Pancreas (tissue), 10 donors: Measurements from ENCODE around the gene TTC7B. TPM values are rescaled to one million over a fixed set of nuclear protein-coding genes. Genes with fewer than 3 reads are reported as not detected.

Experiments used
- ATAC-seq, 4 donors: fragments of 200-7000 bp; cut with Tn5 transposase; one replicate each; pipeline versions ENCODE4 v1.8.0 to v1.9.1; 2020; ENCODE audit warnings: mild to moderate bottlenecking in 4 of 4, moderate library complexity in 4 of 4
- DNase-seq, 6 donors: peaks; one replicate each; pipeline ENCODE4 v3.0.0-alpha.2; 2020
- FAIRE-seq: peaks from 2 replicates; lab custom pipeline; 2012; peaks lifted over from hg19 to GRCh38; lab: Jason Lieb, UNC
- H3K27ac ChIP-seq, 4 donors: fragments of 200-600 bp; sonication (generic); 1 replicate in 3 of 4; 2 replicates in 1 of 4; pipeline versions ENCODE4 v1.5.0 to v1.8.0; 2020
- H3K27me3 ChIP-seq, 4 donors: fragments of 200-600 bp; one replicate each; pipeline ENCODE4 v1.8.0; 2021
- H3K36me3 ChIP-seq, 3 donors: fragments of 200-600 bp; sonication (generic) in 1 of 3; one replicate each; pipeline versions ENCODE4 v1.5.0 to v1.8.0; 2020 to 2021
- H3K4me1 ChIP-seq, 3 donors: fragments of 200-600 bp; one replicate each; pipeline ENCODE4 v1.8.0; 2021
- H3K4me3 ChIP-seq, 4 donors: fragments of 200-600 bp; sonication (generic) in 2 of 4; one replicate each; pipeline versions ENCODE4 v1.5.0 to v1.8.0; 2020 to 2021
- H3K9me3 ChIP-seq, 4 donors: fragments of 200-600 bp; one replicate each; pipeline ENCODE4 v1.8.0; 2021
- CTCF ChIP-seq, 4 donors: fragments of 200-600 bp; sonication (generic) in 3 of 4; IDR thresholded peaks; one replicate each; pipeline versions ENCODE4 v1.5.0 to v1.8.0; 2021; ENCODE audit warnings: antibody characterized with exemption in 4 of 4
- WGBS, 2 donors: extraction: QIAGEN DNeasy Blood & Tissue Kit; methylation state at CpG; one replicate each; pipeline ENCODE4 v1.1.7; 2013; 5-methylcytosine and 5-hydroxymethylcytosine counted together
- intact Hi-C, 3 donors: fragments of 100-400 bp; cut with DNase I; formaldehyde crosslinking; loops; one replicate each; pipeline versions ENCODE4 v1.11.1 to v1.14.2; 2022
- polyA plus RNA-seq, 2 donors: library from polyadenylated mRNA; stranded (reverse); fragments of 200-250 nt; gene quantifications; one replicate each; pipeline ENCODE4 v1.2.3, GENCODE V29; 2013
- total RNA-seq, 6 donors: library from RNA; stranded (reverse); fragmentation: NEBNext Ultra II Directional in 4 of 6; extraction: Animal tissue kit (Norgen Biotek cat#: 25700) in 4 of 6; gene quantifications; one replicate each; pipeline versions ENCODE4 v1.2.1 to v1.2.4, GENCODE V29; 2021 to 2023
- donor health status: healthy with polysubstance abuse.
- donor health status: DM: no; HTN: no; CAD: no; lungs with moderate emphysema.
- donor health status: DM: no; HTN: no; CAD: no.
- donor health status: control.
- donor health status: control.
- donor health status: Bipolar disorder and iron deficiency.
- donor health status: DM: yes; HTN: yes; CAD: no.
- donor health status: DM: no; HTN: no; CAD: no.
- donor health status: DM: no; HTN: no; CAD: no.
- donor health status: DM: yes; HTN: yes; CAD: no.

Gene TTC7B
- total and polyA plus RNA-seq, 8 donors, result 8.9 to 39.6 (median 29.6) TPM

- DNase-seq (no peak), ATAC-seq (no peak), FAIRE-seq (no peak)
- WGBS, 2 donors, result 92 to 96% methylated on average over 7 of the region's 7 CpGs
- Histone ChIP-seq H3K4me1 (no peaks in the 10 kb centered on the region), H3K36me3 (no peaks in the 10 kb centered on the region), H3K27me3 (no peaks in the 10 kb centered on the region), H3K4me3 (no peak overlapping the region), H3K9me3 (no peaks in the 10 kb centered on the region), H3K27ac (no peak overlapping the region)
- TF ChIP-seq CTCF (IDR thresholded peaks at IDR 0.05), result no peak
- intact Hi-C loops, result no loop called here
Measured at GRCh38 chr14:90732718-90733117, 83.5 kb downstream of the TTC7B start.

DNA sequence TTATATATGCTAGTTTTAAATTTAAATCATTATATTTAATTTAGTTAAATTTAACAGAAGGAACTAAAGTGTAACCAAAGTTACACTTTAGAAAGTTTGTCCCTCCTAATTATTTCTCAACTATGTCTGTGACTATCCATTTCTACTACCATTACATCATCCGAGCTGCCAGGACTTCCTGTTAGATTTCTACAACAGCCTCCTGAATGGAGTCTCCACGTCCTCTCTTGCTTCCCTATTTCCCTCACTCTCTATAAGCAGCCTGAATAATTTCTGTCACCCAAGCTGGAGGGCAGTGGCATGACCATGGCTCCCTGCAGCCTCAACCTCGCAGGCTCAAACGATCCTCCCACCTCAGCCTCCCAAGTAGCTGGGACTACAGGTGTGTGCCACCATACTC, 84.1 kb downstream of the TTC7B start:
- Histone ChIP-seq H3K27ac (no peak overlapping the region), H3K4me1 (no peaks in the 10 kb centered on the region), H3K4me3 (no peak overlapping the region), H3K9me3 (no peaks in the 10 kb centered on the region), H3K36me3 (no peaks in the 10 kb centered on the region), H3K27me3 (no peaks in the 10 kb centered on the region)
- ATAC-seq (peak in 2 of 4 donors; percentile 43 to 63), FAIRE-seq (no peak), DNase-seq (no peak)
- no peak for TF ChIP-seq CTCF (IDR thresholded peaks at IDR 0.05)
- 90 to 95% methylated on average over 4 of the region's 4 CpGs for WGBS, 2 donors
- intact Hi-C loops, result no loop called here

DNA sequence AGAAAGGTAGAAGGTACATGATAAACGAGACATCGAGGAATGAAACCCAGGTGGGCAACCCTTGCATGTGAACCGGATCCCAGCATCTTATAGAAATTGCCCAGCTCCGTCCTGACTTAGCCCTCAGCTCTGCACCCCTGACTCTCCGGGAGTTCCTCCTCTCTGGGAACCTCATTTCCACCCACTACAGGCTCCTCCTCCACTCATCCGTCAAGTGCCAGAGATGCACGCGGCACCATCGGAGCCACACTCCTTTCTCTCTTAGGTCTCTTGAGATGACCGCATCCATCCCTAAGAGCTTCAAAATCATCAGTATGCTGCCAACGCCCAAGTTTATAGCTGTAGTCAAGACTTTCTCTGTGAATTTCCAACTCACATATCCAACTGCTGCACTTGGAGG, 84.7 kb downstream of the TTC7B start:
- Histone ChIP-seq H3K27ac (no peak overlapping the region), H3K27me3 (no peaks in the 10 kb centered on the region), H3K4me1 (no peaks in the 10 kb centered on the region), H3K36me3 (no peaks in the 10 kb centered on the region), H3K9me3 (no peaks in the 10 kb centered on the region), H3K4me3 (no peak overlapping the region)
- no peak for TF ChIP-seq CTCF (IDR thresholded peaks at IDR 0.05)
- intact Hi-C loops, result no loop called here
- DNase-seq, result no peak
- ATAC-seq, result no peak
- 93 to 94% methylated on average over 11 of the region's 11 CpGs for WGBS, 2 donors
- FAIRE-seq, result no peak

- ATAC-seq, result no peak
- H3K4me1 ChIP-seq, result no peaks in the 10 kb centered on the region
- no peak for DNase-seq
- H3K4me3 ChIP-seq, result no peak overlapping the region
- no peak overlapping the region for H3K27ac ChIP-seq
- intact Hi-C loops, result no loop called here
- no peak for FAIRE-seq
- 95 to 97% methylated on average over 9 of the region's 9 CpGs for WGBS, 2 donors
- TF ChIP-seq CTCF (IDR thresholded peaks at IDR 0.05), result no peak
- H3K27me3 ChIP-seq, result no peaks in the 10 kb centered on the region
- no peaks in the 10 kb centered on the region for H3K36me3 ChIP-seq
- H3K9me3 ChIP-seq, result no peaks in the 10 kb centered on the region
Measured at GRCh38 chr14:90730206-90730766, 85.9 kb downstream of the TTC7B start.

- intact Hi-C loops, result no loop called here
- ATAC-seq (no peak), DNase-seq (no peak), FAIRE-seq (no peak)
- Histone ChIP-seq H3K27ac (no peak overlapping the region), H3K9me3 (no peaks in the 10 kb centered on the region), H3K27me3 (no peaks in the 10 kb centered on the region), H3K36me3 (no peaks in the 10 kb centered on the region), H3K4me1 (no peaks in the 10 kb centered on the region), H3K4me3 (no peak overlapping the region)
- 89% methylated on average over 5 of the region's 5 CpGs for WGBS, 2 donors
- no peak for TF ChIP-seq CTCF (IDR thresholded peaks at IDR 0.05)
Measured at GRCh38 chr14:90728951-90729350, 87.3 kb downstream of the TTC7B start.
